ENCODE measurements around the gene REV1. TPM values are rescaled to one million over a fixed set of nuclear protein-coding genes. Genes with fewer than 3 reads are reported as not detected.

Gene REV1
- total and polyA plus RNA-seq, 2 of the 8 experiments (the other 6 are each of a cell fraction or from before 2014, with no cell fraction given), result 16.6 to 34.3 TPM

- no peak overlapping the region for H2BK5ac ChIP-seq (ENCODE audit: low read depth, low read length)
- no peak overlapping the region for H4K91ac ChIP-seq (replicated peaks; ENCODE audit: insufficient read length, low read length)
- H3K36me3 ChIP-seq (ENCODE audit: control insufficient read depth in 2 of 4, insufficient read depth in 4 of 4, low read length in 3 of 4), result no peaks in the 10 kb centered on the region
- no peak overlapping the region for H2BK12ac ChIP-seq (ENCODE audit: low read depth, low read length)
- H3K4me1 ChIP-seq (replicated peaks in 1 of 4; ENCODE audit: control insufficient read depth in 3 of 4, insufficient read depth in 4 of 4, low read length in 3 of 4), result peaks cover 0 to 14% (median 10%) of the 10 kb centered on the region in 4 experiments; a peak in 3 of 7 replicates
- H3K23me2 ChIP-seq (ENCODE audit: low read depth, low read length), result no peaks in the 10 kb centered on the region
- H3K18ac ChIP-seq (ENCODE audit: extremely low read depth, low read length), result no peak overlapping the region
- H3K4me3 ChIP-seq (ENCODE audit: extremely low read depth in 1 of 4, insufficient read depth in 2 of 4, low read depth in 3 of 4, low read length in 4 of 4), result peak overlapping the region in 1 of 4 experiments; percentile 10; a peak in 1 of 8 replicates
- H3K4ac ChIP-seq (replicated peaks; ENCODE audit: insufficient read length, low read depth, low read length), result no peak overlapping the region
- no peaks in the 10 kb centered on the region for H3K27me3 ChIP-seq (replicated peaks in 1 of 4; ENCODE audit: control insufficient read depth in 3 of 4, extremely low read depth in 1 of 4, insufficient read depth in 3 of 4, low read length in 3 of 4)
- no peak overlapping the region for H4K8ac ChIP-seq (ENCODE audit: extremely low read depth, insufficient read depth, low read length)
- no peak overlapping the region for H2AFZ ChIP-seq (ENCODE audit: low read length)
- no peak overlapping the region for H3K27ac ChIP-seq (ENCODE audit: low read depth, low read length)
- WGBS, 2 experiments (ENCODE audit: extremely low coverage in 1 of 2, insufficient coverage in 1 of 2, insufficient read length in 1 of 2, insufficient replicate concordance in 2 of 2, low coverage in 1 of 2, low lambda C conversion rate in 2 of 2, missing lambda C conversion rate in 1 of 2), result 66% methylated on average over 2 of the region's 2 CpGs; no CpG with 5 or more reads in 1 of the 2 experiments
- no peak overlapping the region for H4K5ac ChIP-seq (ENCODE audit: insufficient read length, low read depth, low read length)
- no peak overlapping the region for H2BK120ac ChIP-seq (replicated peaks; ENCODE audit: low read depth, low read length)
- no peak overlapping the region for H2BK15ac ChIP-seq (ENCODE audit: low read length)
- H3K9ac ChIP-seq (replicated peaks in 1 of 4; ENCODE audit: extremely low read depth in 1 of 4, low read depth in 3 of 4, low read length in 3 of 4), result peak overlapping the region in 1 of 4 experiments; percentile 49; a peak in 1 of 7 replicates
- FAIRE-seq, result no peak
- ChIA-PET POLR2A (ENCODE audit: partially characterized antibody) (interaction anchor here (1.2 kb wide), 1 partner anchor 12 kb away, joined by 3 read pairs; no protein-coding TSS in a partner anchor), CTCF (ENCODE audit: partially characterized antibody) (interaction anchor here (1.0 kb wide), 2 partner anchors 14 to 31 kb away, joined by 3 to 4 read pairs; no protein-coding TSS in a partner anchor)
- no peak for DNase-seq (ENCODE audit: low read depth in 1 of 2, low spot score in 2 of 2)
- no peak overlapping the region for H2BK20ac ChIP-seq (ENCODE audit: low read length)
- peaks cover 8 to 97% of the 10 kb centered on the region in 2 experiments for H3K79me2 ChIP-seq (ENCODE audit: control insufficient read depth in 1 of 2, insufficient read depth in 2 of 2, low read length in 2 of 2)
- no peaks in the 10 kb centered on the region for H3K9me3 ChIP-seq (ENCODE audit: insufficient read depth in 2 of 2, low read depth in 1 of 2, low read length in 1 of 2)
- H3K56ac ChIP-seq (replicated peaks; ENCODE audit: insufficient read length, low read depth, low read length), result no peak overlapping the region
- 0 out of 4 replicates have a peak overlapping the region, but pooled peaks of 1 of the 2 experiments have one; percentile 15 for H3K4me2 ChIP-seq (ENCODE audit: insufficient read depth in 1 of 2, low read depth in 2 of 2, low read length in 2 of 2)
- H3K23ac ChIP-seq (ENCODE audit: insufficient read length), result no peak overlapping the region
- H3K79me1 ChIP-seq (ENCODE audit: low read depth, low read length), result peaks cover 2% of the 10 kb centered on the region; the same call in 1 of the 2 replicates
- H2AK5ac ChIP-seq (ENCODE audit: low read depth, low read length), result no peak overlapping the region
- H3K14ac ChIP-seq (ENCODE audit: insufficient read length), result no peak overlapping the region
- H4K20me1 ChIP-seq (replicated peaks in 1 of 2; ENCODE audit: control insufficient read depth in 1 of 2, insufficient read depth in 2 of 2, low read length in 2 of 2), result peaks cover 3 to 8% of the 10 kb centered on the region in 2 experiments
- TF ChIP-seq BACH1 (IDR thresholded peaks at IDR 0.05; ENCODE audit: low read length) (no peak), SIRT6 (IDR thresholded peaks at IDR 0.05; ENCODE audit: low read length) (no peak), SIX5 (IDR thresholded peaks at IDR 0.05; ENCODE audit: low read depth, low read length) (no peak)
Observed at GRCh38 chr2:99473518-99474083, 16.2 kb downstream of the REV1 start.

All from H1 (cell line).